ENCODE measurements around the gene CELF2.
A peak's percentile ranks its signal among the peaks of the same experiment; 100 is the strongest.

CELF2 gene

GRCh38 chr10:11034762-11035161, 17.1 kb downstream of the CELF2 start:
- TF ChIP-seq, protein P1, sequence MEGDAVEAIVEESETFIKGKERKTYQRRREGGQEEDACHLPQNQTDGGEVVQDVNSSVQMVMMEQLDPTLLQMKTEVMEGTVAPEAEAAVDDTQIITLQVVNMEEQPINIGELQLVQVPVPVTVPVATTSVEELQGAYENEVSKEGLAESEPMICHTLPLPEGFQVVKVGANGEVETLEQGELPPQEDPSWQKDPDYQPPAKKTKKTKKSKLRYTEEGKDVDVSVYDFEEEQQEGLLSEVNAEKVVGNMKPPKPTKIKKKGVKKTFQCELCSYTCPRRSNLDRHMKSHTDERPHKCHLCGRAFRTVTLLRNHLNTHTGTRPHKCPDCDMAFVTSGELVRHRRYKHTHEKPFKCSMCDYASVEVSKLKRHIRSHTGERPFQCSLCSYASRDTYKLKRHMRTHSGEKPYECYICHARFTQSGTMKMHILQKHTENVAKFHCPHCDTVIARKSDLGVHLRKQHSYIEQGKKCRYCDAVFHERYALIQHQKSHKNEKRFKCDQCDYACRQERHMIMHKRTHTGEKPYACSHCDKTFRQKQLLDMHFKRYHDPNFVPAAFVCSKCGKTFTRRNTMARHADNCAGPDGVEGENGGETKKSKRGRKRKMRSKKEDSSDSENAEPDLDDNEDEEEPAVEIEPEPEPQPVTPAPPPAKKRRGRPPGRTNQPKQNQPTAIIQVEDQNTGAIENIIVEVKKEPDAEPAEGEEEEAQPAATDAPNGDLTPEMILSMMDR (IDR thresholded peaks at IDR 0.05; ENCODE audit: low read length, missing control alignments), result no peak
- no peak for DNase-seq (ENCODE audit: low read depth)
- no peak overlapping the region for H3K4me3 ChIP-seq (replicated peaks; ENCODE audit: low read depth, low read length)

DNA sequence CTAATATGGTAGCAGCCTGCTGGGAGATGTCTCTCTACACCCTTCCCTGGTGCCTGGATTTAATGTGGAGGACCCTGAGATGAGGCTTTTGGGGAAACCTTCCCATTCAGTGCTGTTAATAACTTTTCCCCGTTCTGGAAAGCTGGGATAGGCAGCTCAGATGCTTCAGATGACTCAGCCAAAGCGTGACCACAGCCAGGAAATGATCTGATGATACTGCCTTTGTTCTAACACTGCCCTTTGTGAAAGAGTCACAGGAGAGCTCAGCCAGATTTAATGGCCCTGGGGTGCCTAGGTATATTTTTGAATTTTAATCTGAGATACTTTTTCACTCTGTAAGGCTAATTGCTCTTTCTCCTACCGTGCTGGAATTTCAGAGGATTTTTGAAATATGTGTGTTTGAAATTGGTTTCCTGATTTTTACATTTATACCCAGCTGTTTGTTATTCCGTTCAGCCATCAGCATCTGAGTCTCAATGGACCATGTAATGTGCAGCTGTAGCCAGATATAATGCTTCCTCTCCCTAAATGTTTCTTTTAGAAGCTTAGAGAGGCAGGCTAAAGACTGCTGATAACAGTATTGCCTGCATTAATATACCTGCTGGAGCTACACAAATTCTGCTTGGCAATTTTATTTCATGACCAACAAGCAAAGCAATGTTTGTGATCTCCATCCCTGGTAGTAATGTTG, 17.8 kb downstream of the CELF2 start:
- DNase-seq (ENCODE audit: low read depth), result peak; percentile 90
- TF ChIP-seq, protein P1 (IDR thresholded peaks at IDR 0.05; ENCODE audit: low read length, missing control alignments), result no peak
- no peak overlapping the region for H3K4me3 ChIP-seq (replicated peaks; ENCODE audit: low read depth, low read length)

DNA sequence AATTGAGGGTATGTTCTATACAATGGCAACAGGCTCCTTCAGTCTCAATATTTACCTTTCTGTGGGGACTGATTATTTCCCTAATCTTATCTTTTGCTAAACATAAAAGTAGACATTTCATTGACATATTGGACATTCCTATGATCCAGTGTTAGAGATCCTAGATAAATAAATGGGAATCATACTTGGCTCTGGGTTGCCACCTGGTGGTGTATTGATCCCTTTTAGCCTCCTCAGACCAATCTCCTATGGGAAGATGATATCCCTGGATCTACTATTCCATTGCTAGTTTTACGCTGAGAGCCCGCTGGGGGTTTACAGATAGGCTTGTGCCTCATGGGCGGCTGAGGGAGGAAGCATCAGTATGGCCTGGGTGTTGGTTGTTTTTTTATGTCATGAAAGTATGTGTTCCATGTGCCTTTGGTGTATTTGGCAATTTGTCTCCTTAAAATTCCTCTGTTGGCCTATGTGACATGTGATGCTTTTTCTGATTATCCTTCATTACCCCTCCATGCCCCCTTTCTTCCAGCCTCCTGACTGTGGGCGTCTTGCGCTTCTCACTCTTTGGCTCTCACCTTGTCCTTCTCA, 18.8 kb downstream of the CELF2 start:
- no peak overlapping the region for H3K4me3 ChIP-seq (replicated peaks; ENCODE audit: low read depth, low read length)
- peak; percentile 83 for DNase-seq (ENCODE audit: low read depth)
- TF ChIP-seq, protein P1 (IDR thresholded peaks at IDR 0.05; ENCODE audit: low read length, missing control alignments), result peak; percentile 72

- no peak for DNase-seq (ENCODE audit: low read depth)
- TF ChIP-seq, protein P1 (IDR thresholded peaks at IDR 0.05; ENCODE audit: low read length, missing control alignments), result no peak
- H3K4me3 ChIP-seq (replicated peaks; ENCODE audit: low read depth, low read length), result no peak overlapping the region
Observed at GRCh38 chr10:11037991-11038390, 20.3 kb downstream of the CELF2 start.

- peak; percentile 36 for DNase-seq (ENCODE audit: low read depth)
- H3K4me3 ChIP-seq (replicated peaks; ENCODE audit: low read depth, low read length), result no peak overlapping the region
- TF ChIP-seq, protein P1 (IDR thresholded peaks at IDR 0.05; ENCODE audit: low read length, missing control alignments), result no peak
Observed at GRCh38 chr10:11042357-11042756, 24.7 kb downstream of the CELF2 start.

GRCh38 chr10:11043039-11043438, 25.4 kb downstream of the CELF2 start:
- DNase-seq (ENCODE audit: low read depth), result no peak
- TF ChIP-seq, protein P1 (IDR thresholded peaks at IDR 0.05; ENCODE audit: low read length, missing control alignments), result no peak
- no peak overlapping the region for H3K4me3 ChIP-seq (replicated peaks; ENCODE audit: low read depth, low read length)
